Gastrocnemius medialis (tissue), 4 donors: Measurements from ENCODE around the gene GPR148. TPM values are rescaled to one million over a fixed set of nuclear protein-coding genes. Genes with fewer than 3 reads are reported as not detected.

Experiments
- ATAC-seq, 2 donors: fragments of 150-250 bp; one replicate each; pipeline ENCODE4 v1.9.1; 2016
- DNase-seq, 2 donors: peaks; one replicate each; pipeline ENCODE4 v3.0.0-alpha.2; 2019
- H3K27ac ChIP-seq, 4 donors: fragments of 200-600 bp; sonication (generic); 1 replicate in 1 of 4; 2 replicates in 3 of 4; pipeline ENCODE4 v1.5.1; 2016 to 2018; ENCODE audit warnings: mild to moderate bottlenecking in 2 of 4, moderate library complexity in 1 of 4
- H3K27me3 ChIP-seq, 3 donors: fragments of 200-600 bp; sonication (generic) in 2 of 3; 1 replicate in 1 of 3; 2 replicates in 2 of 3; pipeline versions ENCODE4 v1.5.1 to v1.6.0; 2016 to 2019; ENCODE audit warnings: mild to moderate bottlenecking in 1 of 3, moderate library complexity in 1 of 3
- H3K36me3 ChIP-seq, 2 donors: fragments of 200-600 bp; sonication (generic) in 1 of 2; one replicate each; pipeline ENCODE4 v1.5.1; 2017 to 2018
- H3K4me1 ChIP-seq, 2 donors: fragments of 200-600 bp; sonication (generic) in 1 of 2; one replicate each; pipeline ENCODE4 v1.5.1; 2016 to 2017; ENCODE audit warnings: mild to moderate bottlenecking in 2 of 2
- H3K4me3 ChIP-seq, 4 donors: fragments of 200-600 bp; sonication (generic) in 3 of 4; 1 replicate in 1 of 4; 2 replicates in 3 of 4; pipeline ENCODE4 v1.5.1; 2016 to 2019; ENCODE audit warnings: mild to moderate bottlenecking in 2 of 4
- H3K9me3 ChIP-seq, 3 donors: fragments of 200-600 bp; sonication (generic) in 2 of 3; 1 replicate in 1 of 3; 2 replicates in 2 of 3; pipeline ENCODE4 v1.5.1; 2016 to 2019
- CTCF ChIP-seq, 5 experiments: fragments of 450-650 bp in 3 of 5; fragments of 200-600 bp in 2 of 5; sonication (generic) in 2 of 5; IDR thresholded peaks in 4 of 5; conservative IDR thresholded peaks in 1 of 5; 1 replicate in 4 of 5; 2 replicates in 1 of 5; pipeline ENCODE4 v1.5.1; 2016 to 2019; ENCODE audit warnings: antibody characterized with exemption in 5 of 5, mild to moderate bottlenecking in 3 of 5, moderate library complexity in 3 of 5
- POLR2A ChIP-seq, 2 donors: fragments of 450-650 bp; IDR thresholded peaks; one replicate each; pipeline ENCODE4 v1.6.1; 2017; ENCODE audit warnings: antibody characterized with exemption in 2 of 2, mild to moderate bottlenecking in 2 of 2, moderate library complexity in 2 of 2
- in situ Hi-C, 4 donors: fragments of 200-750 bp; cut with MboI; loops; one replicate each; pipeline versions ENCODE4 v1.15.0 to v1.8.0; 2017; ENCODE audit warnings: low sequenced_read_pairs in 4 of 4
- intact Hi-C: fragments of 100-400 bp; cut with DNase I; formaldehyde crosslinking; loops from one replicate; pipeline ENCODE4 v1.15.1; 2023; ENCODE audit warnings: low total_unique reads
- total RNA-seq, 4 donors: library from RNA; depleted of rRNA; stranded (reverse); fragments of >200 nt; gene quantifications; one replicate each; pipeline versions ENCODE4 v1.1.0 to v1.2.3, GENCODE V29; 2016

GPR148 gene
- total RNA-seq, 4 donors from 2014 or later = not detected

GRCh38 chr2:130764035-130764820 is 35.4 kb downstream of the GPR148 start:
- Histone ChIP-seq H3K27me3 (no peaks in the 10 kb centered on the region), H3K4me3 (no peak overlapping the region), H3K4me1 (no peaks in the 10 kb centered on the region), H3K27ac (no peak overlapping the region), H3K36me3 (no peaks in the 10 kb centered on the region), H3K9me3 (no peaks in the 10 kb centered on the region)
- in situ Hi-C loops = no loop called here
- no peak for DNase-seq
- TF ChIP-seq POLR2A (IDR thresholded peaks at IDR 0.05) = no peak
- TF ChIP-seq CTCF (IDR thresholded peaks at IDR 0.05 in 4 of 5, conservative IDR thresholded peaks at IDR 0.05 in 1 of 5) = no peak
- ATAC-seq = no peak
- intact Hi-C loops = no loop called here

GRCh38 chr2:130764821-130765115 is 35.9 kb downstream of the GPR148 start:
- DNase-seq (no peak), ATAC-seq (no peak)
- Histone ChIP-seq H3K9me3 (no peaks in the 10 kb centered on the region), H3K4me1 (no peaks in the 10 kb centered on the region), H3K27me3 (no peaks in the 10 kb centered on the region), H3K27ac (no peak overlapping the region), H3K36me3 (no peaks in the 10 kb centered on the region), H3K4me3 (no peak overlapping the region)
- in situ Hi-C loops (no loop called here), intact Hi-C loops (no loop called here)
- TF ChIP-seq CTCF (IDR thresholded peaks at IDR 0.05 in 4 of 5, conservative IDR thresholded peaks at IDR 0.05 in 1 of 5) (no peak), POLR2A (IDR thresholded peaks at IDR 0.05) (no peak)

- Histone ChIP-seq H3K4me1 (no peaks in the 10 kb centered on the region), H3K27ac (no peak overlapping the region), H3K27me3 (no peaks in the 10 kb centered on the region), H3K36me3 (no peaks in the 10 kb centered on the region), H3K4me3 (no peak overlapping the region), H3K9me3 (no peaks in the 10 kb centered on the region)
- intact Hi-C loops = no loop called here
- no peak for DNase-seq
- no peak for TF ChIP-seq POLR2A (IDR thresholded peaks at IDR 0.05)
- no peak for TF ChIP-seq CTCF (IDR thresholded peaks at IDR 0.05 in 4 of 5, conservative IDR thresholded peaks at IDR 0.05 in 1 of 5)
- in situ Hi-C loops = no loop called here
- ATAC-seq = no peak
Measured at GRCh38 chr2:130765464-130765863, 36.6 kb downstream of the GPR148 start.

GRCh38 chr2:130766037-130766436 is 37.2 kb downstream of the GPR148 start:
- H3K27ac ChIP-seq = no peak overlapping the region
- ATAC-seq (no peak), DNase-seq (no peak)
- no peaks in the 10 kb centered on the region for H3K9me3 ChIP-seq
- in situ Hi-C loops (no loop called here), intact Hi-C loops (no loop called here)
- no peak overlapping the region for H3K4me3 ChIP-seq
- H3K27me3 ChIP-seq = no peaks in the 10 kb centered on the region
- no peaks in the 10 kb centered on the region for H3K4me1 ChIP-seq
- no peaks in the 10 kb centered on the region for H3K36me3 ChIP-seq
- TF ChIP-seq CTCF (IDR thresholded peaks at IDR 0.05 in 4 of 5, conservative IDR thresholded peaks at IDR 0.05 in 1 of 5) (no peak), POLR2A (IDR thresholded peaks at IDR 0.05) (no peak)
